ENCODE measurements around the gene FGF4. TPM values are rescaled to one million over a fixed set of nuclear protein-coding genes. Genes with fewer than 3 reads are reported as not detected.

Gene FGF4
- total RNA-seq, 3 donors from 2014 or later, result not detected

GRCh38 chr11:69791276-69792180 lies 16.4 kb upstream of the FGF4 start:
- H3K4me3 ChIP-seq, result no peak overlapping the region
- no peaks in the 10 kb centered on the region for H3K36me3 ChIP-seq (ENCODE audit: low read depth)
- ATAC-seq, result no peak
- H3K9me3 ChIP-seq, result no peaks in the 10 kb centered on the region
- no peak for DNase-seq
- intact Hi-C loops (cut with DNase I, micrococcal nuclease), result no loop called here
- no peaks in the 10 kb centered on the region for H3K4me1 ChIP-seq (ENCODE audit: low read depth)
- TF ChIP-seq CTCF (IDR thresholded peaks at IDR 0.05), result no peak

GRCh38 chr11:69788956-69789355 lies 13.8 kb upstream of the FGF4 start:
- H3K36me3 ChIP-seq (ENCODE audit: low read depth), result no peaks in the 10 kb centered on the region
- H3K4me1 ChIP-seq (ENCODE audit: low read depth), result no peaks in the 10 kb centered on the region
- H3K4me3 ChIP-seq, result no peak overlapping the region
- no peaks in the 10 kb centered on the region for H3K9me3 ChIP-seq
- ATAC-seq (no peak), DNase-seq (no peak)
- no peak for TF ChIP-seq CTCF (IDR thresholded peaks at IDR 0.05)
- intact Hi-C loops (cut with DNase I, micrococcal nuclease), result no loop called here

- Histone ChIP-seq H3K4me1 (ENCODE audit: low read depth) (no peaks in the 10 kb centered on the region), H3K36me3 (ENCODE audit: low read depth) (no peaks in the 10 kb centered on the region), H3K9me3 (no peaks in the 10 kb centered on the region), H3K4me3 (no peak overlapping the region)
- intact Hi-C loops (cut with DNase I, micrococcal nuclease), result no loop called here
- ATAC-seq, result no peak
- no peak for DNase-seq
- TF ChIP-seq CTCF (IDR thresholded peaks at IDR 0.05), result no peak
These were observed 12.8 kb upstream of the FGF4 start for GRCh38 chr11:69787906-69788305.

GRCh38 chr11:69787457-69787856 lies 12.3 kb upstream of the FGF4 start:
- intact Hi-C loops (cut with DNase I, micrococcal nuclease), result no loop called here
- no peak for ATAC-seq
- Histone ChIP-seq H3K9me3 (no peaks in the 10 kb centered on the region), H3K4me3 (no peak overlapping the region), H3K4me1 (ENCODE audit: low read depth) (no peaks in the 10 kb centered on the region), H3K36me3 (ENCODE audit: low read depth) (no peaks in the 10 kb centered on the region)
- no peak for TF ChIP-seq CTCF (IDR thresholded peaks at IDR 0.05)
- DNase-seq, result no peak

GRCh38 chr11:69781241-69781640 lies 6.1 kb upstream of the FGF4 start:
- H3K4me3 ChIP-seq, result no peak overlapping the region
- no peaks in the 10 kb centered on the region for H3K4me1 ChIP-seq (ENCODE audit: low read depth)
- no peak for TF ChIP-seq CTCF (IDR thresholded peaks at IDR 0.05)
- no peak for DNase-seq
- intact Hi-C loops (cut with DNase I, micrococcal nuclease), result no loop called here
- no peaks in the 10 kb centered on the region for H3K36me3 ChIP-seq (ENCODE audit: low read depth)
- H3K9me3 ChIP-seq, result no peaks in the 10 kb centered on the region
- ATAC-seq, result no peak
